ENCODE results near the gene TMEM184B.

Gene TMEM184B

DNA sequence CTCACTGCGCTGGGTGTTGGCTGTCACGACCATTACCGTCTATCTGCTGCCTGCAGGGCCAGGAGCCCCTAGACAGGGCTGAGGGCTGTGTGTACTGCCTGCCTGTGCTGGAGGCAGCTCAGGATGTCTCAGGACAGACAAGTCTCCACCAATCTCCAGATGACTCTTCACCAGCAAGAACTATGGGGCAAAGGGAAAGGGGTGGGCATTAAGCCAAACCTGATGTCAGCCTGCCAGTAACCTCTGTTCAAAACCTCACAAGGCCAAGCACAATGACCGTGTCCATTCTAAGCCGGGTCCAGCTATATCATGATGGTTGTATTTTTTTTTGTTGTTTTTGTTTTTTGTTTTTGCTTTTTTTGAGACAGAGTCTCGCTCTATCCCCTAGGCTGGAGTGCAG lies 39.4 kb downstream of the TMEM184B start:
- in situ Hi-C loops (cut with MboI; ENCODE audit: low pct_unique_long_range_greater_than_20kb, low sequenced_read_pairs) = no loop called here

DNA sequence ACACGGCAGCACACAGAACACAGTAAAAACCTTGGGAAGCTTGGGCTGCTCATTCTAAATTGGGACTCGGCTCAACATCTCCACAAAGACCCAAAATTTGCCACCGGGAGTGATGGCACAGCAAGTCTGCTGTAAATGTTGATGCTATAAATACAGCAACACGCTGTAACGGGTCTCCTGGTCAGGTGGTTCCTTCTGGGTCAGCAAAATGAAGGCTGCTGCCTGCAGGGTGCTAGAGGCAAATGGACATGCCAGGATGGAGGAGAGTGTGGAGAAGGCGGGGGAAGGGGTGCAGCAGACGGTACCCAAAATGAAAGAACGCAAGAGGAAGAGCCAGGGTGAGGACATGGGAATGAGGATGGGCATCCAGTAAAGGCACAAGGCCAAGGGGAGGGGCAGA lies 40.6 kb downstream of the TMEM184B start:
- DNase-seq = no peak
- in situ Hi-C loops (cut with MboI; ENCODE audit: low pct_unique_long_range_greater_than_20kb, low sequenced_read_pairs) = no loop called here

More for the DNA sequence above, 39.4 kb downstream of the TMEM184B start:
- no peak for DNase-seq

DNA sequence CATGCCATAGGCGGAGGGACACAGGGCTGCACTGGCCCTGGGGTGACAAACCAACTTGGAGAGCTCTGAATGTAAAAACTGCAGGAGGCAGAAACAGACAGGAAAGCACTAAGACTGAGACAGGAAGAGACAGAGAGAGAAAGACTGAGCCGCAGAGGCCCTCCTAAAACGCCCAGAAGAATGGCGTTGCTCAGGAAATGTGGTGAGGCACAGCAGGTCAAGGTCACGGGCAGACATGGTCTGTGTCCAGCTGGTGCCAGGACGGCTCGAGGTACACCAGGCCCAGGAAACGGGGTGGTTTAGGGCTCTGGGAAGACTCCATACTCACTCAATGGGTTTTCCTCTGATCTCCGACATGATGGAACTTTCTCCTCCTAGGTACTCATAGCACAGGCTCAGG lies 41.9 kb downstream of the TMEM184B start:
- no peak for DNase-seq
- in situ Hi-C loops (cut with MboI; ENCODE audit: low pct_unique_long_range_greater_than_20kb, low sequenced_read_pairs) = no loop called here

DNA sequence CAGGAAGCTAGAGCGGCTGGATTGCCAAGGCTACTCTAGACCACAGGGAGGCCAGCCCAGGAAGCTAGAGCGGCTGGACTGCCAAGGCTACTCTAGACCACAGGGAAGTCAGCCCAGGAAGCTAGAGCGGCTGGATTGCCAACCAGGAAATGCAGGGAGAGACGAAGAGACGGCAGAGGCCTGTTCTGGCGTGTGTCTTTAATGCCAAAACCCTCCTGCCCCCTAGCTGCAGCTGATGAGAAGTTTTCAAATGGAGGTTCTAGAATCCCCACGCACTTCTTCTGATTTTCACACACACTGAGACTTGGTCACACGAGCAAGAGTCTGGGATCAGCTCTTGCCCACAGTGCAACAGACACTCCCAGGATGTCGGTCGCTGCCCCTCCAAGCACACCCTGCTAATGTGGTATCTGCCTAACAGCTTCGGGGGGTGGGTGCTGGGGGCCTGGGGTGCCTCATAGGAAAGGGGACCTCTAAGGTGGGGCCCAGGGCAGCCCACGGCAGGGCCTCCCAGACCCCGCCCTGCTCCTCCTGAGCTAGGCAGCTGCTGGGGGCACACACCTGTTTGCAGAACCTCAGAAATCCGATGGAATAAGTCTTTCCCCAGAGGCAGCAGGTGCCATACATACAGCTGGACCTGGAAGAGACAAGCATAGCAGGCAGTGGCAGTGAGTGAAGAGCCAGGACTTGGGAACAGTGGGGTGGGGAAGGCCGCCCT lies 42.5 kb downstream of the TMEM184B start:
- peak; percentile 78 for DNase-seq
- in situ Hi-C loops (cut with MboI; ENCODE audit: low pct_unique_long_range_greater_than_20kb, low sequenced_read_pairs) = no loop called here

DNA sequence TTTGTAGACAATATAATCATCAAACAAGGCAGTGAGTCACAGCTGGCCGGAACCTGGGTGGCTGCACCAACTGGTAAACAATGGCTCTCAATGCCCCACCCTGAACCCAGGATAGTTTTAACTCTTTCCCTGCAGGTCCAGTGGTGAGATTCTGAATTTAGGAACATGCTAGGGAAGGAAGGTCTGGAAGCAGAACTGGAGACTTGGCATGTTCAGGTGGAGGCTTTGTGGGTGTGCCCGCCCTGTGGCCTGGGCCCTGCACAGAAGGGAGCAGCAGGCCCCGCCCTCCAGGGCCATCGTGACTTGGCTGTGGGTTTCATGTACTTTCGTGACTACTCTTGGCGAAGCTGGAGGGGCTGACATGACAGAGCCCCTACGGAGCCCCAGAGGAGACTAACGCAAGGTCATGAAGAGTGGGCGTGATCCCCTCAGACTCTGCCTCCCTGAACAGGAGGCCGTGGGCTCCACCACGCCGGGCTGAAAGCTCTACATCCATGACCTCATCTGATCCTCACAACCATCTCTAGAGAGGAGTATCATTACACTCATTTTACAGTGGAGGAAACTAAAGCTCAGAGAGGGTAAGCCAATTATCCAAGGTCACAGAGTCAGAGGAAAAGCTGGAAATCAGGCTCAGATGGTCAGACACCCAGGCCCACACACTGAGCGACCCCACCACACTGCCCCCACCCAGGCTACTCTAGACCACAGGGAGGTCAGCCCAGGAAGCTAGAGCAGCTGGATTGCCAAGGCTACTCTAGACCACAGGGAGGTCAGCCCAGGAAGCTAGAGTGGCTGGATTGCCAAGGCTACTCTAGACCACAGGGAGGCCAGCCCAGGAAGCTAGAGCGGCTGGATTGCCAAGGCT lies 43.7 kb downstream of the TMEM184B start:
- no peak for DNase-seq
- in situ Hi-C loops (cut with MboI; ENCODE audit: low pct_unique_long_range_greater_than_20kb, low sequenced_read_pairs) = no loop called here

DNA sequence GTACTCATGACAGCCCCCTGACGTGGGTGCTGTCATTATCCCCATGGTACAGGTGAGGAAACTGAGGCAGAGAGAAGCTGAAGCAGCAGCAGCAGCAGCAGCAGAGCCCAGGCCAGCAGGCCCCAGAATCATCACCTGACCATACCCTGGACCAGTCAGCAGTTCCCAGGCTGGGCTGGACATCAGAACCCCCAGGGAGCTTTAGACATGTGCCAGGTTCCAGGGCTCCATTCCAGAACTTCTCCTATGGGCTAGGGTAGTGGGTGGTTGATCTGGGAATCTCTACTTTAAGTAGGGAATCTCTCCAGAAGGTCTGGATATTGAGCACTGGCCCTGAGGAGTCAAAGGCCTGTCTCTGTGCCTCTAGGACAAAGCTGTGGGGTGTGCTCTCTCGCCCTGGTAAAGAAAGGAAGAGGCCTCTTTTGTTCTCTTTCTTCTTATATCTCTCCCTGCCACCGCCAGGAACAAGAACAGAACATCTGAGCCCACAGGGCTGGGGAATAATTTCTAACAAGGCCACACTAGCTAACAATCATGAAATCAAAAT lies 44.4 kb downstream of the TMEM184B start:
- in situ Hi-C loops (cut with MboI; ENCODE audit: low pct_unique_long_range_greater_than_20kb, low sequenced_read_pairs) = no loop called here
- no peak for DNase-seq

DNA sequence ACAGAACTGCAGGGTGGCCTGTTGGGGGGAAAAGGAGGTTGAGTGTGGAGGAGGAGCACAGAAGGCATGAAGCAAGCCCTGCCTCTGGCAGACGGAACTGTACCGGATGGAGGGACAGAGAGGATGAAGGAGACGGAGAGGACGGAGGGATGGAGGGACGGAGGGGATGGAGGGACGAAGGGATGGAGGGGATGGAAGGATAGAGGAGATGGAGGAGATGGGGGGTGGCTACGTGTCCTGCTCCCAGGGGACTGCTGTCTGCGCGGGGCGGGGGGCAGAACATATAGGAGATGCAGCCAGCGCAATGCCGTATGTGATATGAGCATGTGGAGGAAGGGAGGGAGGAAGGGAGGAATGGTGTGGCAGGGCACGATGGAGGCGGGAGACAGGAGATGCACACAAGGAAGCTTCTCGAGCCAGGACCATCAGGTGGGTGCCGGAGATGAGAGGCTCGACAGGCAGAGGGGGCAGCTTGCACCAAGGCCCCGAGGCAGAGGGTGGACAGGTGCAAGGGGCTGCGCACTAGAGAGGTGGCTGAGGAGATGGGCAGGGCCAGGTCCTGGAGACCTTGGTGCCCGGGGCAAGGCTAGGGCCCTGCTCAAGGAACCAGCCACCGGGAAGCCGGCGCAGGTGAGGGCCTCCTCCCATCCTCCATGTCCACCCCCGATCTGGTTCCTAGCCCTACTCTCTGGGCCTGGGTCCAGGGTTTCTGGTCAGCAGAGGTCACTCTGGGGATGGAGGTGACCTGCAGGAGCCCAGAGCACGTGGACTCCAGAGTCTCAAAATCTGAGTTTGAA lies 45.8 kb downstream of the TMEM184B start:
- DNase-seq = no peak
- in situ Hi-C loops (cut with MboI; ENCODE audit: low pct_unique_long_range_greater_than_20kb, low sequenced_read_pairs) = no loop called here

DNA sequence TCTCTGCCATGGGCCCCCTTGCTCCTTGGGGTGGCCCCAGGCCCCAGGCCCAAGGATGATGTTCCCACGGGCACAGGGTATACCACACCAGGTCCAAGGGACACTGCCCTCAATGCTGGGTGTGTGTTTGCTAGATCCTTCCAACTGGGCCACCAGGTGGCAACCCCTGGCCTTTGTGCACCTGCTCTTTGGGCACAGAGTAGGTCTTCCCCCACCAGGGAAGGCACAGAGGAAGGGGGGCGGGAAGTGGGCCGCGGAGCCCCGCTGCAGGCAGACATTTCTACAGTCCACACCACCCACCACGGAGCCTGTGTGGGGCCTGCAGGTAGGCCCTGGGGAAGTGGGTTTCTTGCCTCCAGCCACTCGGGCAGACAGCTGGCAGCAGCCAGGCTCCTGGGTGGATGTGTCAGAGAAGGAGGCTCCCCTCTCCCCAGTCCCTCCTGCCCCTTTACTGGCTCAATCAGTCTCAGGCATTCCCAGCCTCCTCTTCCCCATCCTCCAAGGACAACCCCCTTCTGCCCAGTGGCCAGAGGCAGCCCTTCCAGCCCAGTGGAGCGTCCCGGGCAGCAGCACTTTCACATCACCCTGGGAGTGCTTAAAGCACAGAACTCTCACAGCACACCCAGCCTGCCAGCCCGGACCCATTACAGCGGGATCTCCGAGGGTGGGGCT lies 49.4 kb downstream of the TMEM184B start:
- in situ Hi-C loops (cut with MboI; ENCODE audit: low pct_unique_long_range_greater_than_20kb, low sequenced_read_pairs) = no loop called here

DNA sequence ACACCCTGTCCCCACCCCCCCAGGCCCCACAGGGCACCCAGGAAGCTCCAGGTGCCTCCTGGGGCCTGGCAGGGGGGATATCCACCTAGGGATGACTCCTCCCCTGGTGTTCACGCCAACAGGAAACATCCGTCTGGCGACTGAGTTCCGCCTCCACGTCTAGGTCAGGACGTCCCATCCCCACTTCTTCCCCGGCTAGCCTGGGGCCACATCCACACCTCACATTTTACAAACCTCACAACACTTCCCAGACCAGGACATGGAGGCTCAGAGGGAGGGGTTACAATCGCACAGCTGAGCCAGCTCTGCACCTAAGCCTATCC lies 50.1 kb downstream of the TMEM184B start:
- no peak for DNase-seq
- in situ Hi-C loops (cut with MboI; ENCODE audit: low pct_unique_long_range_greater_than_20kb, low sequenced_read_pairs) = no loop called here

More for the DNA sequence above, 49.4 kb downstream of the TMEM184B start:
- DNase-seq = no peak

DNA sequence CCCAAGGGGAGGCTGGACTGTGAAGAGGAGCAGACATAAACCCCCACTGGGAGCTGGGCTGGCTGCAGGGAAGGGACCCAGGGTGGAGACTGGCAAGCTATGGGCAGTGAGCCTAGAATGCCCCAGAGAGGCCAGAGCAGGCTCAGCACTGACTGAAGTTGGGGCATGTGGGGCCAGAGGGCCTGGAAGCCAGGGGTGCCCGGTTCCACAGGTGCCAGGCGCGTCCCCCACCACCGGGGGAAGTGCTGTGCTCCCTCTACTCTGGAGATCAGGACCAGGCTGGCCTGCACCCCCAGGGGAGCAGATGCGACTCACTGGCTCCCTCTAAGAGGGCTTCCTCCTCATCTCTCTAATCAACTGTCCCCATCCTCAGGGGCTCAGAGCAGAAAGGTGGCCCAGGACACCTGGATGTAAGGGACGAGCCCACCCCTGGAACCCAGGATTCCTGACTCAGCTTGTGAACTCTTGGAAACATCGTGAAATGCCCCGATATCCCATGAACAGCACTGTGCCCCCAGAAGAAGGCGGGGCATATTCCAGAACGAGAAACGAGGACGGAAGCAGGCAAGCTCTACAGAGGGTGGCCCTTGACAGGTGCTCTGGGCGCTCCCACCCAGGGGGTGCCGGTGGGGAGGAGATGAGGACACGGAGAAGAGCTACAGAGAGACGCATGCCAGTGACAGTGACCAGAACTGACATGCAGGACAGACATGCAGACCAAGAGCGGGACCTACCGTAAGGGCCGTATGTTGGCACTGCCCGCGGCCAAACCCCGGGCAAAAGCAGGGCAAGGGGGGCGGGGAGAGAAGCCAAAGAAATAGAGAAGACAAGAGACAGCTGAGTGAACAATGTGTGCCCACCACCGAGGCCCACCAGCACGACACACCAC lies 50.7 kb downstream of the TMEM184B start:
- DNase-seq = no peak
- in situ Hi-C loops (cut with MboI; ENCODE audit: low pct_unique_long_range_greater_than_20kb, low sequenced_read_pairs) = no loop called here

DNA sequence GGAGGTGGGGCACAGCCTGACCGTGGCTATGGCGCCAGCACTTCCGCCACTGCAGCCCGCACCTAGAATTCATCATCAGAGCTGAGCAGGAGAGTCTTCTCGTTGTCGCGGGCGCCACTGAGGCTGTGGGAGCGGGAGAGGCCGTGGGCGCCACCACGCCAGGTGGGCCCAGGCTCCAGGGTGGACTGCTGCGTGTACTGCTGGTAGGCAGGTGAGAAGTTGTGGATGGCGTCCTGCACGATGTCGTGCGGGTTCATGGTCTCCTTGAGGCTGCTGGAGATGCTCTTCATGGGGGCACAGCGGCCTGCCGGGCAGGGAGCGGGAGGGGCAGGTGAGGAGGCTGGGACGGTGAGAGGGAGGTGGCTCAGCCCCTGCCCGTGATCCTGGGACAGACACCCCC lies 51.4 kb downstream of the TMEM184B start:
- in situ Hi-C loops (cut with MboI; ENCODE audit: low pct_unique_long_range_greater_than_20kb, low sequenced_read_pairs) = no loop called here

DNA sequence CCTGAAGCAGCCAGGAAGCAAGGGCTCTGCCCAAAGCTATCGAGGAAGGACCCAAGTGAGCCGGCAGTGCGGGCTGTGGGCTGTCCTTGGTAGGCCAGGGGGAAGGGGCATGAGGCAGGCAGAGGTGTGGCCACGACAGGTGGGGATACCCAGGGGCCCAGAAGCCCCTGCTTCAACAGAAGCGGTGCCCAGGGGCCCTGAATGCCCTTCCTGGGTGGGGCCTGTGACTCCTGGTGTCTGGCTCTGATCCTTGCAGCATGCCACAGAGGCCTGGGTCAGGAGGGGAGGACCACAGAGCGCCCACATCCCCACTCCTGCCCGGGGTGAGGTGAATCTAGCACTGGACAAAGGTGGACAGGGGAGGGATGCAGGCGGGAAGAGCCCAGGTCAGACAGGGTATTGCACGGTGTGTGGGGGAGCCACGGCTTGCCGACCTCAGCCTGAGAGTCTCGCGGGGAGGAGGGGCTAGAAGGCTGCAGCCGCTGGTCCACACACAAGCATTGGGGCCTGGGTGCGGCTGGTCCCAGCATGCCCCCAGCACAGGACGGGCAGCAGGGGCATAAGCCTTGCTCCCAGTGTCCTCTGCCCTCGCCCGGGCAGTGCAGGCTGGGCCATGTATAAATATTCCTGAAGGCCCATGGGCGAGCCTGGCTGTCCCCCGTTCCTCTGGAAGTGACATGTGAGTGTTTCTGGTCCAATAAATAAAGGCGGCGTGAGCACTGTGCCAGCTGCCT lies 52.0 kb downstream of the TMEM184B start:
- no peak for DNase-seq
- in situ Hi-C loops (cut with MboI; ENCODE audit: low pct_unique_long_range_greater_than_20kb, low sequenced_read_pairs) = no loop called here

More for the DNA sequence above, 51.4 kb downstream of the TMEM184B start:
- no peak for DNase-seq

DNA sequence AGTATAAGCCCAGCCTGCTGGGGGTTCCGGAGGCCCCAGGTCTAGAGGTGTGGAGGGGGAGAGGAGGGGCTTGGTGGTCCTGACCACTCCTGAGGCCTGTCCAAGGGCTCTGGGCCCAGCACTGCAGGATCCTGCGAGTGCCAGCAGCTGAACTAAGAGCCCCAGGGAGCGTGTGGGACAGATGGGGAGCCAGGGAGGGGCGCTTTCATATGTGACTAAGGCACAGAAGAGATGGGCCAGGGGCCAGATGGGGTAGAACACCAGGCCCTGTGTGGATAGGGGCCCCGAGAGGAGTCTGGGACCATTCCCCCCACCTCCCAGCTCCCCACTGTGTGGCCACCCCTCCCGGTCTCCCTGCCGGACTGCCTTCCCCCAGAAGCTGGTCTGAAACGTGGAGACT lies 52.6 kb downstream of the TMEM184B start:
- in situ Hi-C loops (cut with MboI; ENCODE audit: low pct_unique_long_range_greater_than_20kb, low sequenced_read_pairs) = no loop called here
- no peak for DNase-seq

DNA sequence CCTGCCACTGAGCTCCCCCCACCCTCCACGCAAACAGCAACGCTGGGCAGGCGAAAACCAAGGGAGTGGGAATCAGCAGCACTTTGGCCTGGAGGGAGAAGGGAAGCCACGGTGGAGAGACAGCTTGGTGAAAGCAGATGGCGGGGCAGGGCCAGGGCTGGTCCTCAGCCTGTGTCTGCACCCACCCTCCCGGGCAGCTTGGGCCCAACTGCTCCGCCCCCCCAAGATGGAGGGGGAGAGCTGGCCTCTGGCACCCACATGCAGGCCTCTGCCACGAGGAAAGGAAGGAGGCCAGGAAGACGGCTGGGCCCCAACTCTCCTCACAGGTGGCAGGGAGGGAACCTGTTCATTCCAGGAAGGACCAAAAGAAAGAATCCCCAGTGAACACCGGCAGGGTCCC lies 53.2 kb downstream of the TMEM184B start:
- no peak for DNase-seq

DNA sequence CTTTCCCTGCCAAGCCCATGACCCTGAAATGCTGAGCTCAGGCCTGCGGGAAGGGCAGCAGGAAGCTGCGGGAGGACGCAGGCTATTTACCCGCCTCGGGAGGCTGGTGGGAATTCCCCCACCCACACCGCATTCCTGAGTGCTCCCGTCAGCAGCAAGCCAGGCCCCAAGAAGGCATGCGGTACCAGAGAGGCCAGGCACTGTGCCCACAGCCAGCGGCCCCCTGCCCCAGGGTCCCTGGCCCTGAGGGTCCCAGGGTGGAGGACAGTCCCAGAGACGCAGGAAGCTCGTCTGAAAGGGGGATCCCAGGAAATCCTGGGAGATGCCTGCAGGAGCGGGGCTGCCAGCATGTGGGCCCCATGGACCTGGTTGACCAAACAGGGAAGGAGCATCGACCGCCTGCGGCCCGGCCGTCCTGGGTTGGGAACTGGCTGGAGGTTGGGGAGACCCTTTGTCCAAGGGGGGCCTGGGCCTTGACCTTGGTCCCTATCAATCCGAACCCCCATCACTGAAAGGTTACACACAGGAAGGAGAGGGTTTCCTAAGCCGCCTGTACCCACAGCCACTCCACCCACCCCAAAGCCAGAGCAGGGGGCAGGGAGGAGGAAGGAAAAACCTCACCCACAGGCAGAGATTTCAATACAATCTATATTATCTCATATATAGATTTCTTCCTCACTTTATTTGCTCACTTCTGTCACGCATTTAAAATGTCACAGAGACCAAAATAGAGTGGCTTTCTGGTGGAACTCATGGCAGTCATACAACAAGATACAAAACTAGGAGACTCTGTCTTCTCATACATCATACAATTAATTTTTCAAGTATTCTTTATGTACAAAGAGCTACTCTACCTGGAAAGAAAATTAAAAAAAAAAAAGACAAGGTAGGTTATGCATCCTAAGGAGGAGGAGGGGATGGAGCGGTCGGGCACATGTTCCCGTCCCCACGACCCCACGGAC lies 53.9 kb downstream of the TMEM184B start:
- DNase-seq = no peak
- in situ Hi-C loops (cut with MboI; ENCODE audit: low pct_unique_long_range_greater_than_20kb, low sequenced_read_pairs) = no loop called here

More for the DNA sequence above, 53.2 kb downstream of the TMEM184B start:
- in situ Hi-C loops (cut with MboI; ENCODE audit: low pct_unique_long_range_greater_than_20kb, low sequenced_read_pairs) = no loop called here

Data from KBM-7 (cell line).